ENCODE results near the gene CR1L. TPM values are rescaled to one million over a fixed set of nuclear protein-coding genes. Genes with fewer than 3 reads are reported as not detected.
"Not testable (repeated sequence)": the region's sequence is repeated elsewhere in the genome, so short reads cannot be mapped to it uniquely, and the experiment has no call there.

The CR1L gene
- total and polyA plus RNA-seq, 2 experiments from 2014 or later: not detected

DNA sequence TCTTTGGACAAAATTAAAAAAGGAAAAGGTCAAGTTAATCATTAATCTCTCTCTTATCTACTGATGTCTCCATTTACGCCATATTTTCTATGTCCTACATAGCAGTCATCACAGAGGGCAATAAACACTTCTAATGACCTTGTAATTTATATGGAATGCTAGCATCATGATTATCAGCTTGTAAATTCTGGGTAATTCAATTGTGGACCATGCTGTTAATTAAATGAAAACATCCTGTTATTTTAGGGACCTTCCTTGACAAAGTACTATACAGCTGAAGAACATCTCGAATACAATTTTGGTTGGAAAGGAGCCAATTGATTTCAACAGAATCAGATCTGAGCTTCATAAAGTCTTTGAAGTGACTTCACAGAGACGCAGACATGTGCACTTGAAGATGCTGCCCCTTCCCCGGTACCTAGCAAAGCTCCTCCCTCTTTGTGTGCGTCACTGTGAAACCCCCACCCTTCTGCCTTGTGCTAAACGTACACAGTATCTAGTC lies 93.3 kb downstream of the CR1L start:
- Histone ChIP-seq H3K27ac (peak overlapping the region; percentile 51), H3K4me2 (peak overlapping the region; percentile 44)
- not testable (repeated sequence) for H3K36me3 ChIP-seq (replicated peaks; ENCODE audit: insufficient read depth, low read depth); H3K79me2 ChIP-seq; H4K20me1 ChIP-seq (ENCODE audit: insufficient read depth, poor library complexity, severe bottlenecking); H3K9me2 ChIP-seq (replicated peaks; ENCODE audit: insufficient read depth); H2AFZ ChIP-seq; H3K9me3 ChIP-seq (ENCODE audit: low read depth); H3K4me1 ChIP-seq (ENCODE audit: insufficient read depth); H3K4me3 ChIP-seq; DNase-seq (ENCODE audit: low spot score); H3K27me3 ChIP-seq
- 28% methylated on average over 6 of the region's 6 CpGs for WGBS (ENCODE audit: low lambda C conversion rate, missing lambda C conversion rate)

DNA sequence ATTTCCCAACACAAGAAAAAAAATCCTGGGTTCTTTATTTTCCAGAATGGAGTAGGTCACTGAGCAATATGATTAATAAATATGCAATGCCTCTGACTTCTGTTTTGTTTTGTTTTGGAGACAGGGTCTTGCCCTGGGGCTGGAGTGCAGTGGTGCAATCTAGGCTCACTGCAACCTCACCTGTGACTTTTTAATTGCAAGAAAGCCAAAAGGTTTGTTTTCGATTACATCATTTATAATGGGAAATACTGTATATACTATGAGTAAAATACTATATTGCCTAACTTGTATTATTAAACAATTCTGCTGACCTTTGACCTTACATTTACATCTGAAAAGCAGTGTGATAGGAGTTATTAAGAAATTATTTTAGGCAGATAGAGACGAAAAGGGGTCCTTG lies 95.3 kb downstream of the CR1L start:
- whole genome bisulfite sequencing (ENCODE audit: low lambda C conversion rate, missing lambda C conversion rate): 94% methylated on average over 2 of the region's 2 CpGs
- no peaks in the 10 kb centered on the region for H3K9me3 ChIP-seq (ENCODE audit: low read depth)
- DNase-seq (ENCODE audit: low spot score): no peak
- H4K20me1 ChIP-seq (ENCODE audit: insufficient read depth, poor library complexity, severe bottlenecking): no peaks in the 10 kb centered on the region
- no peak overlapping the region for H3K4me2 ChIP-seq
- no peaks in the 10 kb centered on the region for H3K9me2 ChIP-seq (replicated peaks; ENCODE audit: insufficient read depth)
- H3K4me3 ChIP-seq: no peak overlapping the region
- no peaks in the 10 kb centered on the region for H3K4me1 ChIP-seq (ENCODE audit: insufficient read depth)
- H3K36me3 ChIP-seq (replicated peaks; ENCODE audit: insufficient read depth, low read depth): no peaks in the 10 kb centered on the region
- H3K27me3 ChIP-seq: no peaks in the 10 kb centered on the region
- H3K27ac ChIP-seq: no peak overlapping the region
- TF ChIP-seq EZH2phosphoT487 (IDR thresholded peaks at IDR 0.05; ENCODE audit: low read depth, severe bottlenecking, unreplicated experiment): no peak
- TF ChIP-seq EZH2 (IDR thresholded peaks at IDR 0.05; ENCODE audit: borderline replicate concordance): no peak
- TF ChIP-seq, protein P1, sequence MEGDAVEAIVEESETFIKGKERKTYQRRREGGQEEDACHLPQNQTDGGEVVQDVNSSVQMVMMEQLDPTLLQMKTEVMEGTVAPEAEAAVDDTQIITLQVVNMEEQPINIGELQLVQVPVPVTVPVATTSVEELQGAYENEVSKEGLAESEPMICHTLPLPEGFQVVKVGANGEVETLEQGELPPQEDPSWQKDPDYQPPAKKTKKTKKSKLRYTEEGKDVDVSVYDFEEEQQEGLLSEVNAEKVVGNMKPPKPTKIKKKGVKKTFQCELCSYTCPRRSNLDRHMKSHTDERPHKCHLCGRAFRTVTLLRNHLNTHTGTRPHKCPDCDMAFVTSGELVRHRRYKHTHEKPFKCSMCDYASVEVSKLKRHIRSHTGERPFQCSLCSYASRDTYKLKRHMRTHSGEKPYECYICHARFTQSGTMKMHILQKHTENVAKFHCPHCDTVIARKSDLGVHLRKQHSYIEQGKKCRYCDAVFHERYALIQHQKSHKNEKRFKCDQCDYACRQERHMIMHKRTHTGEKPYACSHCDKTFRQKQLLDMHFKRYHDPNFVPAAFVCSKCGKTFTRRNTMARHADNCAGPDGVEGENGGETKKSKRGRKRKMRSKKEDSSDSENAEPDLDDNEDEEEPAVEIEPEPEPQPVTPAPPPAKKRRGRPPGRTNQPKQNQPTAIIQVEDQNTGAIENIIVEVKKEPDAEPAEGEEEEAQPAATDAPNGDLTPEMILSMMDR (IDR thresholded peaks at IDR 0.05; ENCODE audit: poor library complexity): no peak
- no peaks in the 10 kb centered on the region for H3K79me2 ChIP-seq
- no peak overlapping the region for H2AFZ ChIP-seq

- Histone ChIP-seq H3K4me1 (ENCODE audit: insufficient read depth) (peaks cover 5% of the 10 kb centered on the region), H3K27ac (no peak overlapping the region), H3K9me3 (ENCODE audit: low read depth) (no peaks in the 10 kb centered on the region), H4K20me1 (ENCODE audit: insufficient read depth, poor library complexity, severe bottlenecking) (no peaks in the 10 kb centered on the region), H3K36me3 (replicated peaks; ENCODE audit: insufficient read depth, low read depth) (no peaks in the 10 kb centered on the region), H3K4me2 (no peak overlapping the region), H3K4me3 (no peak overlapping the region), H2AFZ (no peak overlapping the region), H3K9me2 (replicated peaks; ENCODE audit: insufficient read depth) (no peaks in the 10 kb centered on the region), H3K79me2 (no peaks in the 10 kb centered on the region), H3K27me3 (no peaks in the 10 kb centered on the region)
- 94% methylated on average over 3 of the region's 3 CpGs for WGBS (ENCODE audit: low lambda C conversion rate, missing lambda C conversion rate)
- DNase-seq (ENCODE audit: low spot score): no peak
- TF ChIP-seq, protein P1 (IDR thresholded peaks at IDR 0.05; ENCODE audit: poor library complexity): no peak
- TF ChIP-seq EZH2phosphoT487 (IDR thresholded peaks at IDR 0.05; ENCODE audit: low read depth, severe bottlenecking, unreplicated experiment) (no peak), EZH2 (IDR thresholded peaks at IDR 0.05; ENCODE audit: borderline replicate concordance) (no peak)
These were observed 98.1 kb downstream of the CR1L start for GRCh38 chr1:207742850-207743555.

- H4K20me1 ChIP-seq (ENCODE audit: insufficient read depth, poor library complexity, severe bottlenecking): no peaks in the 10 kb centered on the region
These were observed 99.1 kb downstream of the CR1L start for GRCh38 chr1:207744000-207744534.

More at GRCh38 chr1:207744000-207744534, 99.1 kb downstream of the CR1L start:
- DNase-seq (ENCODE audit: low spot score): no peak
- H3K4me1 ChIP-seq (ENCODE audit: insufficient read depth): peaks cover 8% of the 10 kb centered on the region
- H3K9me2 ChIP-seq (replicated peaks; ENCODE audit: insufficient read depth): no peaks in the 10 kb centered on the region
- H3K27me3 ChIP-seq: no peaks in the 10 kb centered on the region
- H3K36me3 ChIP-seq (replicated peaks; ENCODE audit: insufficient read depth, low read depth): no peaks in the 10 kb centered on the region
- no peak overlapping the region for H3K4me2 ChIP-seq
- H3K27ac ChIP-seq: no peak overlapping the region
- no peak overlapping the region for H2AFZ ChIP-seq
- WGBS (ENCODE audit: low lambda C conversion rate, missing lambda C conversion rate): 82% methylated on average over 4 of the region's 4 CpGs
- no peaks in the 10 kb centered on the region for H3K79me2 ChIP-seq
- no peak overlapping the region for H3K4me3 ChIP-seq
- TF ChIP-seq EZH2phosphoT487 (IDR thresholded peaks at IDR 0.05; ENCODE audit: low read depth, severe bottlenecking, unreplicated experiment) (no peak), EZH2 (IDR thresholded peaks at IDR 0.05; ENCODE audit: borderline replicate concordance) (no peak)
- TF ChIP-seq, protein P1 (IDR thresholded peaks at IDR 0.05; ENCODE audit: poor library complexity): no peak
- no peaks in the 10 kb centered on the region for H3K9me3 ChIP-seq (ENCODE audit: low read depth)
